GM21786 (cell line): Measurements from ENCODE around the gene CCL16.

Source experiments
- ATAC-seq: cut with Tn5 transposase; IDR thresholded peaks from one replicate; pipeline ENCODE4 v1.9.1; 2021; ENCODE audit not compliant: unreplicated experiment

The CCL16 gene

DNA sequence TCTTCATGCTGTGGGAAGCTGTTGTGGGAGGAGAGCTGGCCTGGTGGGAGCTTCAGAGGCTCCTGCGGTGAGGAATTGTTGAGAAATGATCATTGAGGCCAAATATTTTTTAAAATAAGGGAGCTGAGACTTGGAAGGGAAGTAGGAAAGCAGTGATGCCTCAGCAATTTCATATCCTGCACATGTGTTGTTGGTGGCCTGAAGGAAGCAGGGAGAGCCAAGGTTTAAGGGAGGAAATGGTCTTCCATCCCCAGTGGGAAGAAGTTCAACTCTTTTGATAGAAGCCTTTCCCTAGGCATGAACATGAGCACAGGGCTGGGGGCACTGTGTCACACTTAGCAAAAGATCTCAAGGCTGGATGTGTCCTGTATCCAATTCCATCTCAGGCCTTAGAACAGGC, 5.3 kb upstream of the CCL16 start, which contains the start of gene CCL14:
TSS of gene CCL14 (minus strand) at position 87 of the 400 bp plus-strand sequence. CDS start at position 7, 80 bp downstream.
- ATAC-seq, result no peak

DNA sequence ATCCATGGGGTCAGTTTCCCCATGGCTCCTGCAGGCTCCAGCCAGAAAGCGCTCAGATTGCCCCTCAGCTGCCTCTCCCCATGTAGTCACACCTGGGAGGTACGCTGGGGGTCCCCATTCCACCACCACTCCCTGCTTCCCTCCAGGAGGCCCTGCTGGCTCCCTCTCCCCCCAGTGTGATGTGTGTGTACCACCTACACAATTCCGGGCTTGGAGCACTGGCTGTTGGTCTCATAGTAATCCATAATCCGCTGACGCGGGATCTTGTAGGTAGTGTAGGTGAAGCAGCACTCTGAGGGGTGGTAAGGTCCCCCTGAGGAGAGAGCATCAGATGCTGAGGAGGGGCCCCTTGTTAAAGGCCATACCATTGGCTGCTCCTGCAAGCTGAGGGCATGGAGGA, 2.8 kb upstream of the CCL16 start:
- ATAC-seq, result no peak

DNA sequence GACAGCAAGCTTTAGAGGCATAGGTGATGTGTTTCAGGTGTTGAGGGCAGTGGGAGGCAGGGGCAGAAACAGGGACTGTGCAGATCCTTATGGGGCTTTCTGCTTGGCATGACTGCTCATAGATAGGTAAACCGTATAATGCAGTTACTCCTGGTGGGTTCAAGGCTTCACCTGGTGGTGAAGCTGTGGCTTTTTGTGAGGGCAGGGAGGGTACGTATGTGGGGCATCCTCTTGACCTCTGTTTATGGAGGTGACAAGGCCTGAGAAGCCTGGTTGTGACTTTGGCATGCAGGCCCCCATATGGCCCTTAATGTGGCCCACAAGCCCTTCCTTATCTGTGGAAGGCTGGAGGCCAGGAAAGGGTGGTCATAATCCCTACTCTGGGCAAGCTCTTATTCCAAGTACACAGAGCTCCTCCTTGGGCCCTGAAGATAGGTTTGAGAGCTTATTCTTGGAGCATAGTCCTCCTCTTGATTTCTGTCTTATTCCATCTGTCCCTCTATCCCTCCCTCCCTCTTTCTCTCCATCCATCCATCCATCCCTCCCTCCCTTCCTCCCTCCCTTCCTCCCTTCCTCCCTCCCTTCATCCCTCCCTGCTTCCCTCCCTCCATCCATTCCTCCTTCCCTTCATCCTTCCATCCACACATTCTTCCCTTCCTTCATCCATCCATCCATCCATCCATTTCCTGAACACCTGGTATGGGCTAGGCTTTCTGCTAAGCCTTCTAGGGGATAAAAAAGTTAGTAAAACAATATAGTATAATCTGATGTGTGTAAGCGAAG, 1.3 kb upstream of the CCL16 start:
- ATAC-seq, result no peak

DNA sequence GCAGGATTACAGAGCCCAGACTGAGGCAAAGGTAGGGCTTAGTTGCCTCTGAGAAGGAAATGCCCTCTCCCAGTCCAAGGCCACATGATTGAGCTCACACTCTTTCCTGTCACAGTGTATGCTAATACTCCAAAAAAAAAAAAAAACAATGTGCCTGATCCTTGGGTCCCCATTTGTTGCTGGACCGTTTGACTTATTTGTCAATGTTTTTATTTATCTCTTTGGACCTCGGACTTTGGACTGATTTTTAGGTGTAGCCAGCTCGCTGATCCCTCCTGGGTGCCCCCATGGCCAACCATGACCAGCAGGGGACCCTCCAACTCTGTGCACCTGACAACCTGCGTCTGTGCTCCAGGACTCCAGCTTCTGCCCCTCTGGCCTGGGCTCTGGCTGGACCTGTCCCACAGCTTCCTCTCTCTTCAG, 622 bp upstream of the CCL16 start:
- no peak for ATAC-seq

DNA sequence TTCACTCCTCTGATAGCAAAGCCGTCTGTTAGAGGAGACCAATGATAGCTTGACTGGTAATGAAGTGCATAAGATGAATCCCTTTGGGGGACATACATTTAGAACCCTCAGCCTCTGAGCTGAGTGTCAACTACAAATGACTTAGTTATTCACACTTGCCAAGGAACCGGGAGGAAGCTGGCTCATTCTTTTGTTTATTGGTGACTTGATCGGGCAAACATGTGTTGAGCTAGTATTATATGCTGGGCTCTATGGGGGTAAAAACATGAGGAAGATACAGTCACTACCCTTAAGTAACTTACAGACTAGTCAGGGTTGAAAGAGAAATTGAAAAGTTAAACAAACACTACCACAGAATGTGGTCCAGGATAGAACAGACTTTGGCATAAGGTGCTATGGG, 3.0 kb downstream of the CCL16 start:
- ATAC-seq, result no peak

DNA sequence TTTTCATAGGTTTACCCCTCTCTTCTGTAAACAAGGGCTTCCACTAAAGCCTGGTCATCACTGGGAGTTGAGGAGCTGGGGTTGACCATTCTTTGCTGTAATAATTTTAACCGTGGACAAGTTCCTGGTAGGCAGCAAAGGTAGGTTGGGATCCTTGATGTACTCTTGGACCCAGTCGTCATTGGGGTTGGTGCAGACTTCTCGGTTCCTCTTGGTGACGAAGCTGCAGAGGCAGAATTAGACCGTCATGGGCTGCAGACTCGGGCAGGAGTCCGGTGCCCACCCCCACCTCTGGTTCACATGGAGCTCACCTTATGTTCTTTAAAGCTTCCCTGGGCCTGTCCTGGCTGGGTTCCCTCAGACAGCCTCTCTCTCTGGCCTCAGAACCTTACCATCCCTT, 3.8 kb downstream of the CCL16 start:
- ATAC-seq, result no peak

DNA sequence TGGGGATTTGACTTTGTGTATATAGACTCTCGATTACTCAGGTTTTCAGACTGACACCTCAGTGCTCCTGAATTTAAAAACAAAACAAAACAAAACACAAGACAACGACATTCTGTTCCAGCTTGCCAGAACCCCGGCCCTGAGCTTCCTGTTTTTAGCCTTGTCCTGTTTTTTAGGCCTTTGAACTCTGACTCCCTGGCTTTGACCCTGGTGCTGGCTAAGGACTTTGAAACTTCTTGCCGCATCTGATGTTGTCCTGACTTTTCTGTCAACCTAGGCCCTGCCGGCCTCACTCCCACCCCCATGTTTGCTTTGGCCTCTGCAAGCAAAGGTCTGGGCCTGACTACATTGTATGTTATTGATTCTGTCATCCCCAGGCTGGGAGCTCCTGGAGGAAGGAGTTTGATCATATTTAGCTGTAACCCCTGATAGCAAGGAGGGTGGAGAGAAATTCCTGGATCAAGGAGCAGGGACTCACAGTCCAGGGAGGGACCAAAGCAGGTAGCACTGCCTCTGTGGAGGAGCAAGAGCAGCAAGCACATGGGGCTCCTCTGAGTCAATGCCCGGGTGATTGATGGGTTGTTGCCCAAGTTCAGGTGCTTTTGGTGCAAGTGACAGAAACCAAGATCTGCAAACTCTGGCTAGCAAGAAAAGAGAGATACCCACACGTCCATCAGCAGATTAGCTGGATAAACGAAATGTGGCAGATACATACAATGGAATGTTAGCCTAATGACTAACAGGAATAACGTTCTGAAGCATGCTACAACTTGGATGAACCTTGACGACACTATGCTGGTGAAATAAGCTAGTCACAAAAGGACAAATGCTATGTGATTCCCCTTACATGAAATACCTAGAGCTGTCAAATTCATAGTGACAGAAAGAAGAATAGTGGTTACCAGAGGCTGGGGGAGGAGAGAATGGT, 7.7 kb downstream of the CCL16 start:
- no peak for ATAC-seq

DNA sequence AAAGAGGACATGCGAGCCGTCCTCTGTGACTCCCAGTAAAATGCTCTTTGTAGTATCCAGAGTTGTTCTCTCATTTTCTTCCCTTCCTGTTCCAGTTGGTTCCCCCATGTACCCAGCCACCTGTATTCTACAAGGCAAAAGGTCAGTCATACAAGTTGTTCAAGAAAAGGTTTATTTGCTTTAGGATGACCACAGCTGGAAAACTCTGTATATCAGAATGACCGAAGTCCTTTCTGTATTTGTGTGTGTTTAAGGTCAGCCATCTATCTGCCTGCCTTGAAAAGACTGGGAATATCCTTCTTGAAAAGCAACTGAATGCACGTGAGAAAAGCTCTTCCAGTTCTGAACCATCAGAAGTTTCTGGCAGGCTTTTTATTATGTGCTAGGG, 8.4 kb downstream of the CCL16 start:
- ATAC-seq, result no peak

DNA sequence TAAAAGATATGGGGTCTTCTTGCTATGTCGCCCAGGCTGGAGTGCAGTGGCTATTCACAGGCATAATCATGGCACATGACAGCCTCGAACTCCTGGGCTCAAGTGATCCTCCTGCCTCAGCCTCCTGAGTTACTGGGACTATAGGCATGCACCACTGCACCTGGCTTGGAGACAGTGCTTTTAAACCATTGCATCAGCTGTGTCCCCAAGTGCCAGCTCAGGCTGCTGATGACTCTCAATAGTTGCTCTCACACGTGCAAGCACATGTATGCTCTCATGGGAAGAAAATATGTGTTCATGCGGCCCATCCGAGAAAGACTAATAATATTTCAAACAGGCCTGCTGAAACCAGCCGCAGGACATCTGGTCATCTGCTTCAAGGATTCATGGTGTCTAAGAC, 8.8 kb downstream of the CCL16 start:
- ATAC-seq, result no peak

DNA sequence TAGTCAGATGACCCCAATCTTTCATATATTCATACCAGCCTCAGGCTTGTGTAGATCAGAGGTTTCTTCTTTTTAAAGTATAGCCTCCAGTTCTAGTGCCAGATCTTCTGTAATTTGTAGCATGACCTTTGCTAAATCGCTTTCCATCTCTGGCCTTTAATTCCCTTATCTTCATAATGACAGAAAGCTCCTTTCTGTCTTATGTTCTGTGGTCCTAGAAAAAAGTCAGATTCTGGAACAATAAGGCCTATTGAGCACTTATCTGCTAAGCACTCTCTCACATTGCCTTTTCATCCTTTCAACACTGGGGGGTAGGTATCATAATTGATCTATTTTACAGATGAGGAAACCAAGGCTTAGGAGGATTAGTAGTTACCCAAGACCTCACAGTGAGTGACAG, 9.2 kb downstream of the CCL16 start:
- no peak for ATAC-seq

DNA sequence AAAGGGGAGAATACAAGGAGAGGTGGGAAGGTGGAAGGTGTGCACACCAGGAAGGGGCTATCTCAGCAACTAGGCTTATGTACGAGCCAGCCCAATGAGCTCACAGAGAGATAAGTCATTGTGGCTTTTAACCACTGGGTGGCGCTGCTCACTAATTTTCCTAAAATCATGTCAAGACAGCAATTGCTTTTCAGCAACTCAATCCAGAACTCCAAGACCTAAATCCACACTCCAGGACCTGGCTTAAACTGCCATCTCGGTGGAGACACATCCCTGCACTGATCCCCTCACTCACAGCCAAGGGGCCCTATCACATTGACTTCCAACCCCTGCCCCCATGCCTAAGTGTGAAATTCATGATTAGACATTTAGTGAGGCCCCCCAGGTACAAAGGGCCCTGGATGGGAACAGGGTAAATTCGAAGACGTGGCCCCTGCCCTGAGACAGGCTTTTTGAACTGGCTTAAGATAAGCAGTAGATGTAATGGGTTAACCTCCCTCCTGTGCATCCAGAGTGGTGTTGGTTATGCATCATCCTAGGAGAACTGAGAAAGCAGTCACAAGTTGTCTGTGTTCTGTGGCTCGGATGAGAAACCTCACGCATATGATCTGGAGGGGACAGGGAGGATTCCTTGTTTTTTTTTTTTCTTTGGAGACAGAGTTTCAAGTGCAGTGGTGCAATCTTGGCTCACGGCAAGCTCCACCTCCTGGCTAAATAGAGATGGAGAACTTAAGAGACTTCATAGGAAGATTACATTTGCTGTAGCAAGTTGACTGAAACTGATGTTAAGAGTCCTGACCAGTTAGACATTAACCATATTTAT, 11.5 kb downstream of the CCL16 start:
- no peak for ATAC-seq

DNA sequence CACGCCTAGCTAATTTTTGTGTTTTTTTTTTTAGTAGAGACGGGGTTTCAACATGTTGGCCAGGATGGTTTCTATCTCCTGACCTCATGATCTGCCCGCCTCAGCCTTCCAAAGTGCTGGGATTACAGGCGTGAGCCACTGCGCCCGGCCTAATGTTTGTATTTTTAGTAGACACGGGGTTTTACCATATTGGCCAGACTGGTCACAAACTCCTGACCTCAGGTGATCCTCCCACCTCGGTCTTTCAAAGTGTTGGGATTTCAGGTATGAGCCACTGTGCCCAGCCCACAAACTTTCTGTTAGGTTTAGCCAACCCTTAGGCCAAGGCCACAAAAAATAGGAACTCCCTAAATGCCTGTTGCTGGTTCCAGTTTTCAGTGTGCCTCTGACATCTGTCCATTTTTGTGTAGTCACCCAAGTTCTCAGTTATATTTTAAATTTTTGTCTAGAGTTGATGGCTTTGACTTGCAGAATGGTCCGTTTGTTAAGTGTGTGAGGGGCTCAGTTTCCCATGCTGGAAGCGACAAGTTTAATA, 12.7 kb downstream of the CCL16 start:
- no peak for ATAC-seq

DNA sequence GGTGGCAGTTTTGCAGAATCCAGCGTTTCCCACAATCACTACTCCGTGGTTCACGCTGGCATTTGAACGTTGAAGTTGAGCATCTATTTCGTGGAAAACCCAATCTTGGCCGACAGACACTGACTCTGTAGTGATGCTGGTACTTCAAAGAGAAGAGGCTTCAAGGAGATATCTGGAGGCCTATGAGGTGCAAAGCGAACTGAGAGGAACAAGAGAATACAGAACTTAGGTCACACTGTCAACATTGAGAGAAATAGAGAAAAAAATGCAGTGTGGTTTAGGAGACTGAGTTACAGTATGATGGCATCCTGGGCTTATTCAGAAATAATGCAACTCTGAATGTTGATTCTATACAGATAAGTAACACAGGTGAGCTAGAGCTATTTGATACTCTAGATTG, 16.0 kb downstream of the CCL16 start:
- no peak for ATAC-seq

DNA sequence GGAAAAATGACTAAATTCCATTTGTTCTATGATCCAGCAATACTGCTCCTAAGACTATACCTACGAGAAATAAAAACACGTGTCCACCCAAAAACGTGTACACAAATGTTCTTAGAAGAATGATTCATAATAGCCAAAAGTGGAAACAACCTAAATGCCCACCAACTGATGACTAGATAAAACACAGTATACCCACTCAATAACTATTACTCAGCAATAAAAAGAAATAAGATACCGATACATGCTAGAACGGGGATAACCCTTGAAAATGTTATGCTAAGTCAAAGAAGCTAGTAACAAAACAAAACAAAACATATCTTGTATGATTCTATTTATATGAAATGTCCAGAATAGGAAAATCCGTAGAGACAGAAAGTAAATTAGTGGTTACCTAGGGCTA, 17.6 kb downstream of the CCL16 start:
- no peak for ATAC-seq

DNA sequence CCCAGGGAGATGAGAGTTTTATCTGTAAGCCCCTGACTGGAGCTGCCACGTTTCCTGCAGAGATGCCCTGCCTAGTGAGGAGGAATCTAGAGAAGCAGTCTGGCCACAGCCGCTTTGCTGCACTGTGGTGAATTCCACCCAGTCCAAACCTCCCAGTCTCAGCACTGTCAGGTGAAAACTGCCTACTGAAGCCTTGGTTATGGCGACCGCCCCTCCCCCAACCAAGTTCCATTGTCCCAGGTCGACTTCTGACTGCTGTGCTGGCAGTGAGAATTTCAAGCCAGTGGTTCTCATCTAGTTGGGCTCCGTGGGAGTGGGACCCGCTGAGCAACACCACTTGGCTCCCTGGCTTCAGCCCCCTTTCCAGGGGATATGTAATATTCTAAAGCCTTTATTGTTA, 27.6 kb downstream of the CCL16 start:
- no peak for ATAC-seq

DNA sequence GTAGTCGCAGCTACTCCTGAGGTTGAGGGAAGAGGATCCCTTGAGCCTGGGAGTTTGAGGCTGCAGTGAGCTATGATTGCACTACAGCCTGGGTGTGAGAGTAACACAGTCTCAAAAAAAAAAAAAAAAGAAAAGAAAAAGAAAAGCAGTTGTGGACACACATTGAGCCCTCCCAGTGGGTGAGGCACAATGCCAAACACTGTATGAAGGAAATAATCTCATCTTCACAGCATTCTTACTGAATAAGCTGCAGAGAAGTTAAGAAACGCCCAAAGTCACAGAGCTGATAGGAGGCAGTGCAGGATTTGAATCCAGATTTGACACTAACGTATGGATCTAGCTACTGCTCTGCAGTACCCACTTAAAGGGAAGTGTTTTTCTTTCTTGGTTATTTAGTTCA, 31.9 kb downstream of the CCL16 start:
- ATAC-seq, result no peak

DNA sequence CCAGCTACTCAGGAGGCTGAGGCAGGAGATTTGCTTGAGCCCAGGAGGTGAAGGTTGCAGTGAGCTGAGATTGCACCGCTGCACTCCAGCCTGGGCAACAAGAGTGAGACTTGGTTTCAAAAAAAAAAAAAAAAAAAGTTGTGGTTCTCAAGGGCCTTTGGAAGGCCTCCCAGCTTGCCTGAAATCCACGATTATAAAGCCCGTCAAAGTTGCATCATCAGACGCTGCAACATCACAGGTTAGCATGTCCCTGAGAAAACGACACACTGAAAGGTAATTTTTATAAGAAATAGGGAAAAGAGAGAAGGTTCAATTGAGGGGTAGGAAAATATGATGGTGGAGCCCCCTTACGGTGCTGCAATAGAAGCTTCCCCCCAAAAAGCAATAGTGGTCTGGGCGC, 33.2 kb downstream of the CCL16 start:
- no peak for ATAC-seq

DNA sequence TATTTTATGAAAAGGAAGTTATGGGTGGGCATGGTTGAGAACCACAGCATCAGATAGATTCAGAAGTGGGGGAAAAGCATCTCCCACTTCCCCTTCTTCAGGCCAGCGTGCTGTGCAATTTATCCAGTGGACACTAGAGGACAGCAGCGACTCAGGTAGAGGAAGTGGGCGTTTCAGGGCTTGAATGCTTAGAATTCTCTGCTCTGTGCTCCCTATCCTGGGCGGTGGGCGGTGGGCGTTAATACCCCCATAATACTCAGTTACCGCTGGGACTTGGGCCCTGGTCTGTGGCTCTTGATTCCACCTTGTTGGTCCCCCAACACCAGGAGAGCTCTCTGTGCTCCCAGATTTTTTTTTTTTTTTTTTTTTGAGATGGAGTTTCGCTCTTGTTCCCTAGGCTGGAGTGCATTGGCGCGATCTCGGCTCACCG, 34.1 kb downstream of the CCL16 start:
- no peak for ATAC-seq

DNA sequence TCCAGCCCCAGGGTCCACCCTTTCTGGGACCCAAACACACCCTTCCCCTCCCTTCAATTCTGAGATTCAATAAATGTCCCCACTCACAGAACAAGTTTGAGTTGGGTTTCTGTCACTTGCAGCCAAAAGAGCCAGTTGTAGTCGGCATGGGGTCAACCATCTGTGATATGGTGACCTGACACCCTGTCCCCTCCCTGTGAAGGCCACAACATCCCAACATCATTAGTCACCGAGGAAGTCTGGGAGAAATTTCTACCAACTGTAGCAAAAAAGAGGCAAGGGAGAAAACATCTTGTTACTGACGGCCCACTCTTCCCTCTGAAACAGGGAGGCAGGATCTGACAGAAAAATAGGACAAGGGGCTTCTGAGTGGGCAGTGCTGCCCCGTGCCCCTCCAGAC, 37.1 kb downstream of the CCL16 start:
- no peak for ATAC-seq

DNA sequence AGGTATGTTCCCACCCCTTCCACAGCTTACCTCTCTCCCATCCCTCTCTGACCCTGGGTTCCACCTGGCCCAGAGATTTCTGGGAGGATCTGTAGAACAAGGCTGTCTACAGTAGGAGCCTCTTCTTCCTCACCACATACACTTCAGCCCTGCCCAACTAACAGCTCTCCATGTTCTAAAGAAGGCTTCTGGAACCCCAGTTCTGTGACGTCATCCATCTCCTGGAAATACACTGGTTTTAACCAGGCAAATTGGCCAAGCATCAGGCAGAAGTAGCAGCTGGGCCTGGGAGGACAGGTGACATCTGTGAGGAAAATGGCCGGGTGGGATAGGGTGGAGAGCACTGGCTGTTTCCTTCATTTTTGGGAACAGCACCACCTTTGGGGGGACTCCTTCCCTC, 37.8 kb downstream of the CCL16 start, which contains the start of gene LYZL6:
TSS of gene LYZL6 (minus strand) at position 177 of the 400 bp plus-strand sequence. CDS start 4,357 bp downstream, outside the sequence.
- no peak for ATAC-seq
